NCI-H510A (cell line): Measurements from ENCODE around the gene HOXD11.

Experiments used
- DNase-seq: peaks from one replicate; lab custom pipeline; 2025; lab: John Stamatoyannopoulos, UW

HOXD11 gene

GRCh38 chr2:176093145-176093897 is 13.8 kb upstream of the HOXD11 start:
- DNase-seq = peak; percentile 45

DNA sequence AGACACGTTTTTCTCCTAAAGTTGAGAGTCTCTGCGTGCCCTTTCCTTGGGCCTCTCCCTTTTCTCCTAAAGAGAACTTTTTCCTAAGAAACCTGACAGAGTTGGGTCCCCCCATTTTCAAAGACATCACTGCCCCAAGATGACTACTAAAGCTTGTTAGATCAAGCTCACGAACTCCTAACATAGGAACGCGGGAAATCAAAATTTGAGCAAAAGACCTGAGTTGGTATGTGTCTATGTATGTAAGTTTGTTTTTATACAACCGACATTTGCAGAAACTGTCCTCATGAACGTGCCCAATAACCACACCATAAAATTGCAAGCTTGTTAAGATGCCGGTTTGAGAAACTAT is 13.2 kb upstream of the HOXD11 start:
- no peak for DNase-seq

DNA sequence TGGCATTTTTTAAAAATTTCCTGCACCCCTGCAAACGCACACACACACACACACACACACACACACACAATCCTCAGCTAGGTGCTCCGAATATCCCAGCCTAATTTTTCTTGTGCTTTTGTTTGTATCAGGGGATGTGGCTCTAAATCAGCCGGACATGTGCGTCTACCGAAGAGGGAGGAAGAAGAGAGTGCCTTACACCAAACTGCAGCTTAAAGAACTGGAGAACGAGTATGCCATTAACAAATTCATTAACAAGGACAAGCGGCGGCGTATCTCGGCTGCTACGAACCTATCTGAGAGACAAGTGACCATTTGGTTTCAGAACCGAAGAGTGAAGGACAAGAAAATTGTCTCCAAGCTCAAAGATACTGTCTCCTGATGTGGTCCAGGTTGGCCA is 12.7 kb upstream of the HOXD11 start:
- DNase-seq = no peak

GRCh38 chr2:176095421-176095820 is 11.7 kb upstream of the HOXD11 start:
- DNase-seq = no peak

GRCh38 chr2:176096243-176096985 is 10.7 kb upstream of the HOXD11 start:
- no peak for DNase-seq

- DNase-seq = peak; percentile 78
Measured at GRCh38 chr2:176096986-176097819, 9.9 kb upstream of the HOXD11 start.

GRCh38 chr2:176097820-176098365 is 9.2 kb upstream of the HOXD11 start:
- no peak for DNase-seq

DNA sequence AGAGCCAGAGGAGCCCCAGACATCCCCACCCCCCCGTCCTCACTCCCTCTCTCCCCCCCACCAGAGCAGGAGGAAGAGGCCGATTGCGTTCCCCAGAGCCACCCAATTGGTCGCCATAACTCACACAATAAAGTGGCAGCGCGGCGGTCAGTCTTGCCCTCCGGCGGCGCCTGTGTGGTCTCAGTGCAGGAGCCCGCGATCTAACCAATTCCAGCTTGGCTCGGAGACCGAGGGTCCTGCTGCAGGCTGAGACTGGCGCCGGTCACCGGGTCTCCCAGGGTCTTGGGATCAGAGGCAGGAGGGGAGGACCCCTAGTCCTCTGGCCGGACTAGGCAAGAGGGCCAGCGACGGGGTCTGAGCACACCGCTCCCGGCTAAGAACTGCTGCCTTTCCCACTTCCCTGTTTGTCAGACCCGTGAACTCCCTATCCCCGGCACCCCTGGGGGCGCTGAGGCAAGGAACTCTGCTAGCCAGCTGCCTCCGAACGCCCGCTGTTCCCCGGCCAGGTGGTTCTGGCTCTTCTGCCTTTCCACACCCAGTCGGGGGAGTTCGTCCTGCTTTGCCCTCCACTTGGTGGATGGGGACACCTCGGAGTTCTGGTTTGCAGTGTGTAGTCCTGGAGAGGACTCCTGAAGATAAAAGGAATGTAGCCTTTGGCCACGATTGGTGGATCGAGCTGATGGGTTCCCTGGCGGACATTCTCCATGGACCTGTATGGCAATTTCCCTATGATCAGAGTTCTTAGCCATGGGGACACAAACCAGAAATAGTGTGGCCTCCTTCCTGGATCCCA is 8.5 kb upstream of the HOXD11 start:
- no peak for DNase-seq

DNA sequence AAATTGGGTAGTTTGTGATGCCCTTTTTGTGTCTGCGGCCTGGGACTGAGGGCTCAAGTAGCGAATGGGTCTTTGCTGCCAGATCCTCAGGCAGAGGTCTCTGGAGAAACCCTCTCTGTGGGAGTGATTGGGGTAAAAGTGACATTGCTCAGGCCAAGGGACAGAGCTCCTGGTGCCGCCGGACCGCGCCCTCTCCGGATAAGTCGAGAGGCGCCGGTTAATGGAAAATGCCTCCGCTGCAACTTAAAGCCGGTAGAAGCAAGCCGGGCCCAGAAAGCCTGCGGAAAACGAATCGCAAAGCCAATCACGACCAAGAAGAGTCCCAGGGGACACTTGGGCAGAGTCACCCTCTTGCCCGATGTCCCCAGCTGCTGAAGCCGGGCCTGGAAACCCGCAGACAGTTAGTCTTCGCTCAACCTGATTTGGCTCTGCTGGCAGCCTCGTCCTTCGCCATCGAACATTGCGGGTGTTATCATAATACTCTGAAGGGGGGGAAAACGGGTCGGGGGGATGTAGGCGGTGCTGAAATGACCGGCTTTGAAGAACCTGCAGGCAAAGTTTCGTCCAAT is 7.8 kb upstream of the HOXD11 start:
- no peak for DNase-seq

- no peak for DNase-seq
Measured at GRCh38 chr2:176099728-176100546, 7.1 kb upstream of the HOXD11 start, which contains the start of gene HOXD12. HOXD12 (plus strand) TSS chr2:176099795; CDS start chr2:176099802, 7 bp downstream.

DNA sequence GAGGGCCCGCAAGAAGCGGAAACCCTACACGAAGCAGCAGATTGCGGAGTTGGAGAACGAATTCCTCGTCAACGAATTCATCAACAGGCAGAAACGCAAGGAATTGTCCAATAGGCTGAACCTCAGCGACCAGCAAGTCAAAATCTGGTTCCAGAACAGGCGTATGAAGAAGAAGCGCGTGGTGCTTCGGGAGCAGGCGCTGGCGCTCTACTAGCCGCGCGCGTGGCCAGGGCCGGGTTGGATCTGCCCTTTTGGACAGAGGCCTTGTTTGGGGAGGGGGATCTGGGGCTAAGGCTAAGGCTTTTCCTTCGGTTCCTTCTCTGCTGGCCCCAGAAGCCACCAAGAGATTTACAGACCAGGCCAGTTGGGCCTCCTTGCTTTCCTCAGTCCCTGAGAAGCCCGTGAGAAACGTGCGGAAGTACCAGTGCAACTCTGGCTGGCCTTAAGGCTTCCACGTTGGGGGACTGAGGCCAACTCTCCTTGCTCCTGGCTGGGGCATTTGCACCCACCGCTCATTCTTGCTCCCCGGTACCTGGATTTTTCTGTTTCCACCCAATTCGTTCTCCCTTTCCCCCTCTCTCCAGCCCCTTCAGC is 6.4 kb upstream of the HOXD11 start:
- DNase-seq = no peak

DNA sequence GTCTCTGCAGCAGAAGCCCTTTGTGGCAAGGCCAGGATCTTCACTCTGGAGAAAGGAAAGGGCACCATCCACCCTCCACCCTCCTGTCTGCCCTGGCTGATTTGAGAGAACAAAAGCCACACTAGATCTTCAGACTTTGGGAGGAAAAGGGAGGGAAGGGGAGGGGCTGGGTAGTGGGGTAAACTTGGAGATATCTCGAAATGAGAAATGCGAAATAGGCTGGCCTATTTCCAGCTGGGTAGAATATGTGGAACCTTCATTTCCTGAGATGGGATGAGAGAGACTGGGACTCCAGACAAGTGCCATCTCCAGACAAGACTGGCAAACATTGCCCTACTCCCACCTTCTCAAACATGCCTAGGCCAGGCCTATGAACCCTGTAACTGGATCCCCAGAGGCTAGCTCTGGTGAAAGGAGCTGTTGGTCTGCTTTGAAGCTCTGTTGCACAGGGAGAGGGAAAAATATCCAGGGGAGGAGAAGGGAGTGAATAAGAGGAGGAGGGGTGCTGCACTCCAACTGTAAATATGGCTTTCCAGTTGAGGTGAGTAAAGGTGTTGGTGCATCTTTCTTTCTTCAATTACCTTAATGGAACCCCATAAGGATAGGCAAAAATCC is 5.8 kb upstream of the HOXD11 start:
- no peak for DNase-seq

GRCh38 chr2:176101842-176102241 is 5.2 kb upstream of the HOXD11 start:
- no peak for DNase-seq

DNA sequence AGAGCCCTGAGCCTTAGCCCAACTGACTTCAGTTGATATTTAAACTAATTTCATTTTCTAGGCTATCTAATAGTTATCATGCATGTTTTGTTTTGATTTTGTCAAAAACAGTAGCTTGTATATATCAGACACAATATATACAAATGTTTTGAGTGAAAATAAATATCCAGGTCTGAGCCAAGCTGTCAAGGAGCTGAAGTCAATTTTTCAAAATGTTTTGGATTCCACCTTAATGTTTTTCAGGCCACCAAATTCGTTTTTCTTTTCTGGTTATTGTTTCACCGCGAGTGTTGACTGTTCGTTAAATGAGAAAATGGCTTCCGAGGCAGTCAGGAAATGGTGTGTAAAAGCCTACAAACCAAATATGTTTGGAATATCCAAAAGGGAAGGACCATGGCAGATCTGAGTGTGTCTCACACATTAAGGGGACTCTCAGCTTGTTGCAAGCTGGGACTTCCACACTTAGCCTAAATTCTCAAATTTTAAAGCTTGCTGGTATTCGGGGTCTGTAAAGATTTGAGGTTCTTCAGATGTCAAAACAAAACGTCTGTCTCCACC is 4.7 kb upstream of the HOXD11 start:
- DNase-seq = no peak

DNA sequence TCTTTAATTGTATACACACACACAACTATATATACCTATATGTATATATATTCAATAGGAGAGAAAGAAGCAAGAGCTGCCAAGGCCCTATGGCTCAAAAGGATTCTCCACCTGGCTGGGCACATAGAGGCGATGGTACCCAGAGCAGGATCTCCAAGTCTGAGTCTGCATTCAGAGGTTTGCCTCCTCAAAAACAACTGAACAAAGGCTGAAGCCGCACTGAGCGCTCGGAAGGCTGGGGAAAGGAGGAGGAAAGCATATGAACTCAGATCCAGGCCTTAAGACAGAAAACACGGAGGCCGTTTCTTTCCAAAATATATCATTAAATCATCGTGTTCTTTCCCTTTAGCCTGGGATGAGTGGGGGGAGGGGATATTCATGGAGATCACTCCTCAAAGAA is 3.9 kb upstream of the HOXD11 start:
- DNase-seq = no peak

DNA sequence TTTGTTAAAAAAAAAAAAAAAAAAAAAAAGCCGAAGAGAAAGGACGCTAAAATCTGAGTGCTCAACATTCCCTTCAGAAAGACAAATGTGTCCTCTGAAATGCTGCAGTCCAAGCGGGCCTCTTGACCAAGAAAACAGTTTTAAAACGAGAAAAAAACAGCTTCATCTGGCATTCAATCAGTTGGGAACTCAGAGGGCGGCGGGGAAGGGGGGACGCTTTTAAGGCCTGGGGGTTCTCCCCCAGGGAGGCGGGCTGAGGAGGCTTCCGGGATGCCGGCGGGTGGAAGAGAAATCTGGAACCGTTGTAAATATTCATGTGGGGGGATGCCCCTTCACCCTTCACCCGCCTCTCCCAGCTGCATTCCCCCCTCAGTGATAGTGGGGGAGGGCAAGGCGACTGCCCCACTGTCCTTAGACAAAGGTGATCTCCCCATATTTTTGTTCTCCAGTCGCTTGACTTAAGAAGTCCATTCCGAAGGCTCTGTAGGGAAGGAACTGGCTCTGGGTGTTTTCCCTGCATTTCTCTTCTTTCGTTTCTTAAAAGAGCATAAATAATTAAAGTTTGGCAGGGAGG is 3.3 kb upstream of the HOXD11 start:
- DNase-seq = no peak

GRCh38 chr2:176104316-176105077 is 2.6 kb upstream of the HOXD11 start:
- no peak for DNase-seq
